ENCODE results near the gene PPP2R5B. TPM values are rescaled to one million over a fixed set of nuclear protein-coding genes. Genes with fewer than 3 reads are reported as not detected.
A peak's percentile ranks its signal among the peaks of the same experiment; 100 is the strongest.

The PPP2R5B gene
- total and polyA plus RNA-seq, 9 of the 15 experiments (the other 6 are each of a cell fraction or from before 2014, with no cell fraction given) = 0.10 to 7.8 (median 3.3) TPM

- TF ChIP-seq ZNF165 (CRISPR knock-in tag; IDR thresholded peaks at IDR 0.05; ENCODE audit: borderline replicate concordance) = no peak
- TF ChIP-seq BMI1 (IDR thresholded peaks at IDR 0.05; ENCODE audit: low read length) = no peak
- 0 out of 2 replicates have a peak, but pooled peaks have one; percentile 30 for TF ChIP-seq ZNF76 (CRISPR knock-in tag; IDR thresholded peaks at IDR 0.05; ENCODE audit: borderline replicate concordance)
- no peak for TF ChIP-seq NR1H2 (CRISPR knock-in tag; IDR thresholded peaks at IDR 0.05)
- TF ChIP-seq TAL1 (IDR thresholded peaks at IDR 0.05) = no peak
- peak; percentile 42; the same call in 1 of the 2 replicates for TF ChIP-seq ESRRA (IDR thresholded peaks at IDR 0.05; ENCODE audit: borderline replicate concordance, low read depth)
- no peak for TF ChIP-seq SRSF1 (IDR thresholded peaks at IDR 0.05; ENCODE audit: low read depth, low read length)
- no peak for TF ChIP-seq JUNB (CRISPR knock-in tag; conservative IDR thresholded peaks at IDR 0.05)
- 0 out of 2 replicates have a peak, but pooled peaks have one; percentile 17 for TF ChIP-seq KDM2B (CRISPR knock-in tag; IDR thresholded peaks at IDR 0.05)
- no peak for TF ChIP-seq SRSF3 (IDR thresholded peaks at IDR 0.05; ENCODE audit: insufficient read depth, low read length)
- no peak for TF ChIP-seq PHF21A (IDR thresholded peaks at IDR 0.05; ENCODE audit: borderline replicate concordance, low read depth)
- no peak for TF ChIP-seq ZNF217 (CRISPR knock-in tag; IDR thresholded peaks at IDR 0.05)
- TF ChIP-seq E2F5 (CRISPR knock-in tag; IDR thresholded peaks at IDR 0.05) = no peak
- TF ChIP-seq TEAD1 (CRISPR knock-in tag; IDR thresholded peaks at IDR 0.05) = 0 out of 4 replicates have a peak, but pooled peaks have one; percentile 8 to 15
- TF ChIP-seq MXD1 (CRISPR knock-in tag; IDR thresholded peaks at IDR 0.05; ENCODE audit: borderline replicate concordance, poor library complexity, severe bottlenecking) = no peak
- TF ChIP-seq NFIC (IDR thresholded peaks at IDR 0.05) = 0 out of 2 replicates have a peak, but pooled peaks have one; percentile 19
- no peak for TF ChIP-seq POLR3A (IDR thresholded peaks at IDR 0.05; ENCODE audit: borderline replicate concordance, extremely low read depth, insufficient read depth, insufficient read length)
- TF ChIP-seq MYC (IDR thresholded peaks at IDR 0.05; ENCODE audit: low read depth, low read length) = peak; percentile 36; the same call in 1 of the 2 replicates
- TF ChIP-seq MYC (CRISPR knock-in tag; IDR thresholded peaks at IDR 0.05; ENCODE audit: borderline replicate concordance, low read depth) = no peak
- TF ChIP-seq RB1 (IDR thresholded peaks at IDR 0.05; ENCODE audit: low read depth) = peak; percentile 82
- TF ChIP-seq ZNF347 (CRISPR knock-in tag; IDR thresholded peaks at IDR 0.05; ENCODE audit: low read depth) = no peak
- TF ChIP-seq ID3 (CRISPR knock-in tag; IDR thresholded peaks at IDR 0.05) = no peak
- TF ChIP-seq ID3 (tag; IDR thresholded peaks at IDR 0.05) = no peak
- no peak for TF ChIP-seq NCOA4 (IDR thresholded peaks at IDR 0.05; ENCODE audit: partially characterized antibody)
- no peak for TF ChIP-seq RHOXF2B (CRISPR knock-in tag; conservative IDR thresholded peaks at IDR 0.05)
- TF ChIP-seq ELK3 (CRISPR knock-in tag; IDR thresholded peaks at IDR 0.05) = no peak
Observed at GRCh38 chr11:64916775-64917662, 7.5 kb upstream of the PPP2R5B start, which contains the start of gene ATG2A (continued).
